Activated naive CD4-positive, alpha-beta T cell treated with anti-CD3 and anti-CD28 coated beads, Interleukin-2, amount 50 U/mL, for 24 hours (primary cell): ENCODE measurements around the gene PLP2.
A peak's percentile ranks its signal among the peaks of the same experiment; 100 is the strongest.
"Not testable (repeated sequence)": the region's sequence is repeated elsewhere in the genome, so short reads cannot be mapped to it uniquely, and the experiment has no call there.

Experiments
- H3K27ac Mint-ChIP-seq: one replicate; pipeline ENCODE4 v1.8.0; 2021; ENCODE audit warnings: mild to moderate bottlenecking, mixed read lengths
- H3K27me3 Mint-ChIP-seq: one replicate; pipeline ENCODE4 v1.8.0; 2021; ENCODE audit warnings: mixed read lengths
- H3K36me3 Mint-ChIP-seq: one replicate; pipeline ENCODE4 v1.8.0; 2021; ENCODE audit warnings: mixed read lengths
- H3K4me1 Mint-ChIP-seq: one replicate; pipeline ENCODE4 v1.8.0; 2021; ENCODE audit warnings: mixed read lengths
- H3K4me3 Mint-ChIP-seq: one replicate; pipeline ENCODE4 v1.8.0; 2021; ENCODE audit warnings: mild to moderate bottlenecking, mixed read lengths
- H3K9me3 Mint-ChIP-seq: one replicate; pipeline ENCODE4 v1.8.0; 2021; ENCODE audit warnings: mixed read lengths

Gene PLP2, protein sequence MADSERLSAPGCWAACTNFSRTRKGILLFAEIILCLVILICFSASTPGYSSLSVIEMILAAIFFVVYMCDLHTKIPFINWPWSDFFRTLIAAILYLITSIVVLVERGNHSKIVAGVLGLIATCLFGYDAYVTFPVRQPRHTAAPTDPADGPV

DNA sequence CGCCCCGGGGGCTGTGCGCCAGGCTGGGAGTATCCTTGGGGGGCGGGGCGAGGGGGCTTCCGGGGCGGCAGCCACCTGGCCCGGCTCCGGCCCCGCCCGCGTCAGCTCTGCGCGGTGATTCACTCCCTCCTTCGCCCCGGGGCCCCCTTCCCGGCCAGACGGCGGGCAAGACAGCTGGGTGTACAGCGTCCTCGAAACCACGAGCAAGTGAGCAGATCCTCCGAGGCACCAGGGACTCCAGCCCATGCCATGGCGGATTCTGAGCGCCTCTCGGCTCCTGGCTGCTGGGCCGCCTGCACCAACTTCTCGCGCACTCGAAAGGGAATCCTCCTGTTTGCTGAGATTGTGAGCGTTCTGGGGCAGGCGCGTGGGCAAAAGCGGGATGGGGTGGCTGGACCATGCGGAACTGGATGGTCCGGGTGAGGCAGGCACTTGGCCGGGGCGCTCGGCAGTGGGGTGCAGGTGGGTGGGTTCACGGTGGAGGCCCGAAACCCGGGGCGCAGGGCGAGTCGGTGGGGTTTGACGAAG, at the start of gene PLP2:
Gene PLP2, plus strand, starts transcription at position 147 of the 528 bp plus-strand sequence. Its CDS starts 103 bp downstream, at position 250.
- no peaks in the 10 kb centered on the region for H3K27me3 Mint-ChIP-seq
- H3K4me1 Mint-ChIP-seq, result peaks cover 19% of the 10 kb centered on the region
- peak within 1 kb of the TSS; percentile 87 for H3K4me3 Mint-ChIP-seq
- peak within 1 kb of the TSS; percentile 76 for H3K27ac Mint-ChIP-seq
- no peaks in the 10 kb centered on the region for H3K9me3 Mint-ChIP-seq
- no peaks in the 10 kb centered on the region for H3K36me3 Mint-ChIP-seq

DNA sequence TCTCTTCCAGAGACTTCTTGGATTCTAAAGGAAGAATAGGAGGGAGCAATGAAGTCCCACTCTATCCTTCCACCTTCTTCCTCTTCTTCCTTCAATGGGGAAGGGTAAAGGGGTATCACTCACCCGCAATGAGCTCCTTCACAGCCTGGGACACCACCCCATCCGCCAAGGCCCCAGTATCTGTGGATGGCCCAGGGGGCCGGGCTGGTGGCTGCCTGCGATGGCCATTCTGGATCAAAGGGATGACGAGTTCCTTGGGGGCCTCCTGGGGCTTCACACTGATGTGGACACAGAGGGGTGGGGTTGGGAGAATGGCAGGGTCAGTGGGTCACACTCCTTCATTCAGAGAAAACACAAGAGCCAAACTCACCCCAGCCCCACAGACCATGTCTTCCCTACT, 49.2 kb upstream of the PLP2 start:
- Mint-ChIP-seq H3K36me3 (peaks cover 6% of the 10 kb centered on the region), H3K4me3 (peak overlapping the region; percentile 98), H3K27me3 (no peaks in the 10 kb centered on the region), H3K27ac (no peak overlapping the region), H3K9me3 (no peaks in the 10 kb centered on the region), H3K4me1 (peaks cover 32% of the 10 kb centered on the region)

DNA sequence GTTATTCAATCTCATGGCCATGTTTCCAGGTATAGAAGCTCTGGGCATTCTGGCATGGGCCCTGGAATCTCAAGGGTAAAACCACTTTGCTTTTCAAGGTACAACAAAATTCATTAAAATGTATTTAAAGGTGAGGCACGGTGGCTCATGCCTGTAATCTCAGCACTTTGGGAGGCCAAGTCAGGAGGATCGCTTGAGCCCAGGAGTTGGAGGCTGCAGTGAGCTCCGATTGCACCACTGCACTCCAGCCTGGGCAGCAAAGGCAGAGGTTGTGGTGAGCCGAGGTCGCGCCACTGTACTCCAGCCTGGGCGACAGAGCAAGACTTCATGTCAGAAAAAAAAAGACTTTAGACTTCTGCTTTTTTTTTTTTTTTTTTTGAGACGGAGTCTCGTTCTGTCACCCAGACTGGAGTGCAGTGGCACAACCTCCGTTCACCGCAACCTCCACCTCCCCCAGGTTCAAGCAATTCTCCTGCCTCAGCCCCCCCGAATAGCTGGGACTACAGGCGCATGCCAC, 43.9 kb upstream of the PLP2 start:
- H3K9me3 Mint-ChIP-seq, H3K4me1 Mint-ChIP-seq, H3K36me3 Mint-ChIP-seq, H3K4me3 Mint-ChIP-seq, H3K27ac Mint-ChIP-seq, H3K27me3 Mint-ChIP-seq: not testable (repeated sequence)

DNA sequence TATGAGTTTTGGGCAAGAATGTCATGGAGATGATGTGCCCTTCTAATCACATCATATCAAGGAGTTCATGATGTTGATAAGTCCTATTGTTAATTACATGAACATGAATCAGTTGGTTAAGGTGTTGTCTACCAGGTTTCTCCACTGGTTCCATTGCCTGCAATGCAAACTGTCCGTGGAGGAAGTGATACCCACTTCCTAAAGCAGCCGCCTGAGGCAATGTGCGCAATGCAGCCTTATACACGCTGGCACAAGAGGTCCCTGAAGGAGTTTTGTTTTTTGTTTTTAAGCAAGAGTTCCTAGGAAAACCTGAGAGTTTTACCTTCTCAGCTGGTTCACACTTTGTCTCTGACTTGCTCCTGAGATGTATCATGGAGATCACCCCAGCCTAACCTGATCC, 42.3 kb upstream of the PLP2 start:
- no peak overlapping the region for H3K27ac Mint-ChIP-seq
- no peaks in the 10 kb centered on the region for H3K9me3 Mint-ChIP-seq
- no peaks in the 10 kb centered on the region for H3K36me3 Mint-ChIP-seq
- H3K27me3 Mint-ChIP-seq, result no peaks in the 10 kb centered on the region
- H3K4me1 Mint-ChIP-seq, result no peaks in the 10 kb centered on the region
- H3K4me3 Mint-ChIP-seq, result no peak overlapping the region

DNA sequence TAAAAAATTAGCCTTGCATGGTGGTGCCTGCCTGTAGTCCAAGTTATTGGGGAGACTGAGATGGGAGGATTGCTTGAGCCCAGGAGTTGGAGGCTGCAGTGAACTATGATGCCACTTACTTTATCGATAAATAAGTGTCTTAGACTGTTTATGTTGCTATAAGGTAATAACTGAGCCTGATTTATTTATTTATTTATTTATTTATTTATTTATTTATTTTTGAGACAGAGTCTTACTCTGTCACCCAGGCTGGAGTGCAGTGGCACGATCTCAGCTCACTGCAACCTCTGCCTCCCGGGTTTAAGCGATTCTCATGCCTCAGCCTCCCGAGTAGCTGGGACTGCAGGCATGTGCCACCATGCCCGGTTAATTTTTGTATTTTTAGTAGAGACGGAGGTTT, 39.4 kb upstream of the PLP2 start:
- H3K4me1 Mint-ChIP-seq, H3K36me3 Mint-ChIP-seq, H3K27me3 Mint-ChIP-seq, H3K9me3 Mint-ChIP-seq, H3K27ac Mint-ChIP-seq, H3K4me3 Mint-ChIP-seq: not testable (repeated sequence)

DNA sequence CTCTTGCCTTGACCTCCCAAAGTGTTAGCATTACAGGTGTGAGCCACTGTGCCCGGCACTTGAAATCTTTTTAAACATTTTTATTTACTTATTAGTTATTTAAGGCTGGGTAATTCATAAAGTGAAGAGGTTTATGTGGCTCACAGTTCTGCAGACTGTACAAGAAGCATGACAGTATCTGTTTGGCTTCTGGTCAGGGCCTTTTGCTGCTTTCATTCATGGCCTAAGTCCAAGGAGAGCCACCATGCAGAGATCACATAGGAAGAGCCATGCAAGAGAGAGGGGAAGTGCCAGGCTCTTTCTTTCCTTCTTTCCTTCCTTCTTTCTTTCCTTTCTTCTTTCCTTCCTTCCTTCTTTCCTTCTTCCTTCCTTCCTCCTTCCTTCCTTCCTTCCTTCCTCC, 37.9 kb upstream of the PLP2 start:
- H3K9me3 Mint-ChIP-seq, result no peaks in the 10 kb centered on the region
- no peaks in the 10 kb centered on the region for H3K36me3 Mint-ChIP-seq
- no peaks in the 10 kb centered on the region for H3K4me1 Mint-ChIP-seq
- no peaks in the 10 kb centered on the region for H3K27me3 Mint-ChIP-seq
- H3K4me3 Mint-ChIP-seq, result no peak overlapping the region
- no peak overlapping the region for H3K27ac Mint-ChIP-seq

DNA sequence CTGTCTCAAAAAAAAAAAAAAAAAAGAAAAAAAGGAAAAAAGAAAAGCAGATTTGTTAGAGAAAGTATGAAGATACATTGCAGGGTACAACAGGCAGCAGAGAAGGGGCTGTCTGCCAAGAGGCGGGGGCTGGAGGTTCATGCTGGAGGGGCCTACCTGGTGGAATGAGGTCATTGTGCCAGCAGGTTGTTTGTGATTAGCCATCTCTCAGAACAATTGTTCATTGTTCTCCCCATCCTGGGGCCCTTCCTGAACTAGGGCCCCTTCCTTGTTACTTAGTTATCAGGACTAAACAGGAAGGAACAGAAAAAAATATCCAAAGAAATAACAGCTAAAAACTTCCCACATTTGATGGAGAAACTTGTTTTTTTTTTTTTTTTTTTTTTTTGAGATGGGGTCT, 34.2 kb upstream of the PLP2 start:
- no peaks in the 10 kb centered on the region for H3K36me3 Mint-ChIP-seq
- no peaks in the 10 kb centered on the region for H3K9me3 Mint-ChIP-seq
- H3K27me3 Mint-ChIP-seq, result no peaks in the 10 kb centered on the region
- H3K4me1 Mint-ChIP-seq, result no peaks in the 10 kb centered on the region
- H3K4me3 Mint-ChIP-seq, result no peak overlapping the region
- H3K27ac Mint-ChIP-seq, result no peak overlapping the region

DNA sequence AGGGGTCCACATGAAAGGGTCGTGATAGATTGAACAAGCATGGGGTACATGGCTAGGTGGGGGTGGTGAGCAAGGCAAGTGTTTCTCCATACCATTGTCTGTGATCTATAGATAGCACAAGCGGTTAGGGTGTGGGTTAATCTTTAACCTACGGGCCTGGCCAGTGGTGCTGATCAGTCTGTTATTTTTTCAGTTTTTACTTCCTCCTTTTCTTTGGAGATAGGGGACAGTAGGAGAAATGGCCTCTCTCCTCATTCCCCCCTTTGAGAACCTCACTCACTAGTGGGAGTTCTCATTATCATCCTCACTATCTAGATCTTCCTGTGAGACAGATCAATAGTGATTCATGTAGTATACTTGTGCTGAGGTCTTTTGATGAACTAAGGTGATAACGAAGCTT, 32.0 kb upstream of the PLP2 start:
- Mint-ChIP-seq H3K27me3 (no peaks in the 10 kb centered on the region), H3K9me3 (no peaks in the 10 kb centered on the region), H3K4me3 (no peak overlapping the region), H3K4me1 (no peaks in the 10 kb centered on the region), H3K36me3 (no peaks in the 10 kb centered on the region), H3K27ac (no peak overlapping the region)

DNA sequence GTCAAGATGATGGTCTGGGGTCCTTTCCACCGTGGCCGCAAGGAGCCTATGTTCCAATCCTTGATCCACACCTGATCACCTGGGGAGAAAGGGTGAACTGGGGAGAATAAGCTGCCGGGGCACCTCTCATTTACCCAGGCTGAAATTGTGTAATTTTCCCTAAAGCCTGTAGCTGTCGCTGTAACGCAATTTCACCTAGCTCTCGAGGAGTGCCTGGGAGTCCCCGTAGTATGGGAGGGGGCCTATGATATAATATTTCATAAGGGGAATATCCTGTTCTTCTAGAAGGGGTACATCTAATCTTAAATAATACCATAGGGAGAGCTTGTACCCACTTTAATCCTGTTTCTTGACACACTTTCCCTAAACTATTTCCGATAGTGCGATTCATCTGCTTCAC, 29.4 kb upstream of the PLP2 start:
- H3K27ac Mint-ChIP-seq, H3K9me3 Mint-ChIP-seq: not testable (repeated sequence)

DNA sequence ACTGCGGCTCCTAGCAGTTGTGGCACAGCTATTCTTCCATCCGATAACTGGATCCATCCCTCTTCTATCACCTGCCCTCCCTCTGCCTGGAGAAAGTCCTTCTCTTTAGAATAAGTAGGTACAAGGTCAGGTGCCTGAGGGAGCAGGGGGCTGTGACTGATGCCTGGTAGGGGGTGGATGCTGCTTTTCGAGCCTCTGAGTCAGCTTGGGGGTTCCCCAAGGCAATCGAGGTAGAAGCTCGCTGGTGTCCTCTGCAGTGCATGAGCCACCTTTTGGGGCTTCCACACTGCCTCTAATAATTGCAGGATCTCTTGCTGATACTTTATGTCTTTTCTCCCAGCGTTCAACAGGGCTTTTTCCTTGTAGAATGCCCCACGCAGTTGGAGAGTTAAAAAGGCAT, 28.5 kb upstream of the PLP2 start:
- not testable (repeated sequence) for H3K9me3 Mint-ChIP-seq, H3K27ac Mint-ChIP-seq, H3K36me3 Mint-ChIP-seq, H3K4me1 Mint-ChIP-seq, H3K4me3 Mint-ChIP-seq, H3K27me3 Mint-ChIP-seq

More for the DNA sequence above, 29.4 kb upstream of the PLP2 start:
- H3K36me3 Mint-ChIP-seq, H3K27me3 Mint-ChIP-seq, H3K4me3 Mint-ChIP-seq, H3K4me1 Mint-ChIP-seq: not testable (repeated sequence)

DNA sequence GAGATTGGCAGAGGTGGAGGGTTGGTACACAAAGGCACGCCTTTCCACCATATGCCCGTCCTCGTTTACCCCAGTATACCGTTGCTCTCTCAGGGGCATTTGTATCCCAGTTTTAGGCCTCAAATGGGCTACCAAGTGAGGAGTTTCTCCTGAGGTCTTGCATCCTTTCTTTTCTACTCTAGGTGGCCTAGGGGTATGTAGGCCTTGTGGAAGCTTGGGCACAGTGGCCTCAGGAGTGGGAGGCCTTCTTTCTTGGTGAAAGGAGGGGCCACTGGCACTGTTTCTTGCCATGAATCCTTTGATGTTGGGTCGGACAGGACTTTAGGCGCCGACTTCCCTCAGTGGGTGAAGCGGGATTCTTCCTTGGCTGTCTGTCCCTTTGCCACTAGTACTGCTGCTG, 24.4 kb upstream of the PLP2 start:
- Mint-ChIP-seq H3K36me3 (peaks cover 1% of the 10 kb centered on the region), H3K27me3 (no peaks in the 10 kb centered on the region), H3K4me3 (no peak overlapping the region), H3K27ac (no peak overlapping the region), H3K4me1 (peaks cover 3% of the 10 kb centered on the region), H3K9me3 (no peaks in the 10 kb centered on the region)

DNA sequence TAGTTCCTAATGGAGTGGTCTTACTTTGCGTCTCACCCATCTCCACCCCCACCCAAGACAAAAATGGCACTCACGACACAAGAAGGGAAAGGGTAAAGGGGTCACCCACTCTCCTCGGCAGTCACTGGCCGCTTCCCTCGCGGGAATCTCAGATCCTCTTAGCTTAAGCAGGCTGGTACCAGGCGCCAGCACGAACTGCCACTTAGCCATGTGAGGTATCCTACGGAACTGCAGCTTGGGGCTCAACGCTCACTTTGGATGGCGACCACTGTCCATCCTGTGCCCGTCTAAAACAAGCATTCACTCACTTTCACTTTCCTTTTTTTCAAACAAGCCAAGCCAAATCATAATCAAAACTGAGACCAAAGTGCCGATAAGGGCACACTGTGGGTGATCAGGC, 23.8 kb upstream of the PLP2 start:
- Mint-ChIP-seq H3K27ac (no peak overlapping the region), H3K9me3 (no peaks in the 10 kb centered on the region), H3K27me3 (no peaks in the 10 kb centered on the region), H3K4me3 (no peak overlapping the region), H3K36me3 (peaks cover 1% of the 10 kb centered on the region), H3K4me1 (peaks cover 3% of the 10 kb centered on the region)

DNA sequence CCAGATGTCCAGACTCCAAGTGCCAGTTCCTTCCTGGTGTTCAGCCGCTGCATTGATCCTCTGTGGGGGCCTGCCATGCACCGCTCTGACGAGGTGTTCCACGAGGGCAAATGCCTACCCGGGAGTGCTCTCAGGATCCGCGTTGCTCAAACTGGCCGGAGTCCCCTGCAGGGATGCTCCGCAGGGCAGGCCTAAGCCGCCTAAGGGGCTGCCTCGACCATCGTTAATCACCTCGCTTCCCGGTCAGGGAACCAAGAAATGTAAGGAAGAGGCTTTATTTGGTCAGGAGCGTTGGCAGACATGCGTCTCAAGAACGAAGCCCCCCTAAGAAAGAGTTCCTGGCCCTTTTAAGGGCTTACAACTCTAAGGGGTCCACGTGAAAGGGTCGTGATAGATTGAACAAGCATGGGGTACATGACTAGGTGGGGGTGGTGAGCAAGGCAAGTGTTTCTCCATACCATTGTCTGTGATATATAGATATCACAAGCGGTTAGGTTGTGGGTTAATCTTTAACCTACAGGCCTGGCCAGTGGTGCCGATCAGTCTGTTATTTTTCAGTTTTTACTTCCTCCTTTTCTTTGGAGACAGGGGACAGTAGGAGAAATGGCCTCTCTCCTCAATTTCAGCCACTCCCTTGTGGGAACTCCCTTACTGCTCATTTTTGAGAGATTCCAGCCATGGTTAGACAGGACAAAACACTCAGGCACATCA, 23.2 kb upstream of the PLP2 start:
- not testable (repeated sequence) for H3K4me1 Mint-ChIP-seq, H3K36me3 Mint-ChIP-seq, H3K27ac Mint-ChIP-seq, H3K9me3 Mint-ChIP-seq, H3K4me3 Mint-ChIP-seq, H3K27me3 Mint-ChIP-seq

DNA sequence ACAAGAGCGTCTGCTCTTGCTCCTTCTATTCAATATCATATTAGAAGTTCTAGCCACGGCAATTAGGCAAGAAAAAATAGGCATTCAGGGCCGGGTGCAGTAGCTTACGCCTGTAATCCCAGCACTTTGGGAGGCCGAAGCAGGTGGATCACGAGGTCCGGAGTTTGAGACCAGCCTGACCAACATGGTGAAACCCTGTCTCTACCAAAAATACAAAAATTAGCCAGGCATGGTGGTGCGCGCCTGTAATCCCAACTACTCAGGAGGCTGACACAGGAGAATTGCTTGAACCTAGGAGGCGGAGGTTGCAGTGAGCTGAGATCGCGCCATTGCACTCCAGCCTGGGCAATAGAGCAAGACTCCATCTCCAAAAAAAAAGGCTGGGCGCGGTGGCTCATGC, 22.4 kb upstream of the PLP2 start:
- H3K27me3 Mint-ChIP-seq, result not testable (repeated sequence)

DNA sequence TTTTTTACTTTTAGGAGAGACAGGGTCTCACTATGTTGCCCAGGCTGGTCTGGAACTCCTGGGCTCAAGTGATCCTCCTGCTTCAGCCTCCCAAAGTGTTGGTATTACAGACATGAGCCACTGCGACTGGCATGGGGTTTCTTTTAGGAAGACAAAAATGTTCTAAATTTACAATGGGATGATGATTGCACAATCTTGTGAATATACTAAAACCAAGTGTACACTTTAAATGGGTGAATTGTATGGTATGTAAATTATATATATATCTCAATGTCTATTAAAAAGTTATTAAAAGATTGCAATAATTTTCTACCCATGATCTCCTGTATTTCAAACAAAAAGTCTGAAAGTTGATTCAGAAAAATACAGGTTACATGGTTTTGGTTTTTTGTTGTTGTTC, 18.2 kb upstream of the PLP2 start:
- H3K4me3 Mint-ChIP-seq, result no peak overlapping the region
- H3K27ac Mint-ChIP-seq, result no peak overlapping the region
- no peaks in the 10 kb centered on the region for H3K36me3 Mint-ChIP-seq
- no peaks in the 10 kb centered on the region for H3K27me3 Mint-ChIP-seq
- H3K4me1 Mint-ChIP-seq, result peaks cover 21% of the 10 kb centered on the region
- H3K9me3 Mint-ChIP-seq, result no peaks in the 10 kb centered on the region

More for the DNA sequence above, 22.4 kb upstream of the PLP2 start:
- not testable (repeated sequence) for H3K4me3 Mint-ChIP-seq, H3K36me3 Mint-ChIP-seq, H3K4me1 Mint-ChIP-seq, H3K27ac Mint-ChIP-seq, H3K9me3 Mint-ChIP-seq

DNA sequence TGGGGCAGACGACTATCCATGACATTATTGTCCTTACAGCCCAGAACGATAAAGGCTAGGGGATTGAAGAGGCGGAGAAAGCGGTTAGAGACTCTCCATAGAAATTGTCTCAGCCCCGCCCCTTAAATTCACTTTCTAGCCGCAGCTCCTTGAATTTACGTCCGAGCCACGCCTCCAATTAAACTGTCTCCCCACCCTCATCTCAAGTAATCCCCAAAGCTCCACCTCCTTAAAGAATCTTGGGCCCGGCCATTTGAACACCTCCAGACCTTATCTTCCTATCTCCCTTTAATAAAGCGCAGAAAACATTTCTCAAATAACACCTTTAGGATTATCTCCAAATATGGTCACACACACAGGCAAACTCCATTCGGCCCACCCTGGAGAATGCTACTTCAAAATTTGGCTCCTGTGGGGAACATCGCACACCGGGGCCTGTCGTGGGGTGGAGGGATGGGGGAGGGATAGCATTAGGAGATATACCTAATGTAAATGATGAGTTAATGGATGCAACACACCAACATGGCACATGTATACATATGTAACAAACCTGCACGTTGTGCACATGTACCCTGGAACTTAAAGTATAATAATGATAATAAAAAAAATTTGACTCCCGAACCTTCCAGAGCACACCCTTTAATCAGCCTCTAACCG, 16.3 kb upstream of the PLP2 start:
- peak overlapping the region; percentile 94 for H3K27ac Mint-ChIP-seq
- peaks cover 21% of the 10 kb centered on the region for H3K4me1 Mint-ChIP-seq
- no peaks in the 10 kb centered on the region for H3K27me3 Mint-ChIP-seq
- no peaks in the 10 kb centered on the region for H3K9me3 Mint-ChIP-seq
- H3K36me3 Mint-ChIP-seq, result no peaks in the 10 kb centered on the region
- H3K4me3 Mint-ChIP-seq, result peak overlapping the region; percentile 94
